ENCODE data around the gene RBMS1.

DNA sequence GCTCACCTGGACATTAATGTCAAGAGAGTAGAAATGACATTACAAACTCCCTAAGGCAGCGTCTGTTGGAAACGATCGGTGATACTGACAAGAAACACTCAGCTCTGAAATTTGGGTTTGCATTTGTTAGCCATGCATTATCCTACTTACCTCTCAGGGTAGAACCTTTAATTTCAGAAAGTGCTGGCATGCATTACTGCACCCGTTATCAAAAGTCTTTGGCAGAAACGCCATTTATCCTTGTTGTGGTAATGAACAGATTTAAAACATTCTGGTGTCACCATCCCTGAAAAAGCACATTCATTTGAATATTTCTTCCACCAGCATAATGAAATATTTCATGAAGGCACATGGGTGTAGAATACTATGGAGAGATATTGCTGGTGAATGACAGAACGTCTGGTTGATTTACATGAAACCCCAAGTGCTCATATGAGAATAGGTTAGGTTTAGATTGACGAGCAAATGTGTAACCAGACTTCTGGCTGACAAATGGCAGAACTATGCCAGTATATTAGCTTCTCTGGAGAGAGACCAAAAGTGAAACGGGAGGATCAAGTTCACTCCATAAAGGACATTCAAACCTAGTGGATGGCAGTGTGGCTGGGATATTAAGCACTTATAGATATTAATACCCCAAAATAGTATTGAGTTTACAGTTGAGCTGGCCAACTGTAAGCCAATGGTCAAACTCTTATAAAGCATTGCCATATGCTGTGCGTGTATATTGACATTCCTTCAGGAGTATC, 240.0 kb downstream of the RBMS1 start:
- no peak for TF ChIP-seq CTCF (IDR thresholded peaks at IDR 0.05; ENCODE audit: low read depth, low read length, missing input control)
- TF ChIP-seq JUND (IDR thresholded peaks at IDR 0.05): no peak
- TF ChIP-seq RXRA (IDR thresholded peaks at IDR 0.05): no peak
- no peak for TF ChIP-seq GABPA (IDR thresholded peaks at IDR 0.05 in 1 of 2, conservative IDR thresholded peaks at IDR 0.05 in 1 of 2)
- no peak for TF ChIP-seq EGR1 (IDR thresholded peaks at IDR 0.05; ENCODE audit: low read depth in 2 of 2)
- TF ChIP-seq, protein P1, sequence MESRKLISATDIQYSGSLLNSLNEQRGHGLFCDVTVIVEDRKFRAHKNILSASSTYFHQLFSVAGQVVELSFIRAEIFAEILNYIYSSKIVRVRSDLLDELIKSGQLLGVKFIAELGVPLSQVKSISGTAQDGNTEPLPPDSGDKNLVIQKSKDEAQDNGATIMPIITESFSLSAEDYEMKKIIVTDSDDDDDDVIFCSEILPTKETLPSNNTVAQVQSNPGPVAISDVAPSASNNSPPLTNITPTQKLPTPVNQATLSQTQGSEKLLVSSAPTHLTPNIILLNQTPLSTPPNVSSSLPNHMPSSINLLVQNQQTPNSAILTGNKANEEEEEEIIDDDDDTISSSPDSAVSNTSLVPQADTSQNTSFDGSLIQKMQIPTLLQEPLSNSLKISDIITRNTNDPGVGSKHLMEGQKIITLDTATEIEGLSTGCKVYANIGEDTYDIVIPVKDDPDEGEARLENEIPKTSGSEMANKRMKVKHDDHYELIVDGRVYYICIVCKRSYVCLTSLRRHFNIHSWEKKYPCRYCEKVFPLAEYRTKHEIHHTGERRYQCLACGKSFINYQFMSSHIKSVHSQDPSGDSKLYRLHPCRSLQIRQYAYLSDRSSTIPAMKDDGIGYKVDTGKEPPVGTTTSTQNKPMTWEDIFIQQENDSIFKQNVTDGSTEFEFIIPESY (IDR thresholded peaks at IDR 0.05): no peak
- TF ChIP-seq SP1 (IDR thresholded peaks at IDR 0.05): no peak
- TF ChIP-seq, protein P2, sequence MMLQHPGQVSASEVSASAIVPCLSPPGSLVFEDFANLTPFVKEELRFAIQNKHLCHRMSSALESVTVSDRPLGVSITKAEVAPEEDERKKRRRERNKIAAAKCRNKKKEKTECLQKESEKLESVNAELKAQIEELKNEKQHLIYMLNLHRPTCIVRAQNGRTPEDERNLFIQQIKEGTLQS (IDR thresholded peaks at IDR 0.05): no peak
